HepG2 (cell line): Measurements from ENCODE around the gene EFNA2. TPM values are rescaled to one million over a fixed set of nuclear protein-coding genes. Genes with fewer than 3 reads are reported as not detected.
A peak's percentile ranks its signal among the peaks of the same experiment; 100 is the strongest.

Experiments used
- AKAP8 ChIP-seq: sonication (generic); formaldehyde crosslinking; IDR thresholded peaks from 2 replicates; pipeline ENCODE4 v1.5.1; 2020; ENCODE audit warnings: mild to moderate bottlenecking, missing genetic modification reagents
- CAMTA2 ChIP-seq: sonication (generic); formaldehyde crosslinking; IDR thresholded peaks from 2 replicates; pipeline ENCODE4 v1.4.0; 2020; ENCODE audit warnings: mild to moderate bottlenecking, missing genetic modification reagents, borderline replicate concordance
- CEBPB ChIP-seq: IDR thresholded peaks from 2 replicates; pipeline ENCODE4 v1.6.1; 2011; ENCODE audit warnings: low read depth, low read length, improper control_type of control experiment, borderline replicate concordance
- HBP1 ChIP-seq: IDR thresholded peaks from 2 replicates; pipeline ENCODE4 v1.6.1; 2016; ENCODE audit warnings: low read depth, control low read depth
- HNRNPLL ChIP-seq: fragments of 200-400 bp; formaldehyde crosslinking; IDR thresholded peaks from 2 replicates; pipeline ENCODE4 v1.6.1; 2017; ENCODE audit warnings: mild to moderate bottlenecking, low read depth, low read length; ENCODE audit not compliant: poor library complexity, severe bottlenecking
- MTA1 ChIP-seq: sonication (generic); formaldehyde crosslinking; IDR thresholded peaks from 2 replicates; pipeline ENCODE4 v1.4.0; 2020; ENCODE audit warnings: missing genetic modification reagents, mild to moderate bottlenecking, borderline replicate concordance
- NPAS2 ChIP-seq: sonication (generic); formaldehyde crosslinking; IDR thresholded peaks from 2 replicates; pipeline ENCODE4 v1.8.0; 2022; ENCODE audit warnings: mild to moderate bottlenecking, missing genetic modification reagents, borderline replicate concordance
- PRPF4 ChIP-seq: fragments of 200-400 bp; formaldehyde crosslinking; IDR thresholded peaks from 2 replicates; pipeline ENCODE4 v1.6.1; 2016; ENCODE audit warnings: low read length, low read depth; ENCODE audit not compliant: poor library complexity, severe bottlenecking
- SIN3A ChIP-seq: IDR thresholded peaks from 2 replicates; pipeline ENCODE4 v1.6.1; 2011; ENCODE audit warnings: low read depth, mild to moderate bottlenecking, control low read depth, low read length, borderline replicate concordance
- SNAI1 ChIP-seq: sonication (generic); formaldehyde crosslinking; IDR thresholded peaks from 2 replicates; pipeline ENCODE4 v1.5.0; 2020; ENCODE audit warnings: mild to moderate bottlenecking, missing genetic modification reagents, borderline replicate concordance
- ZEB1 ChIP-seq: IDR thresholded peaks from 2 replicates; pipeline ENCODE4 v1.6.1; 2012; ENCODE audit warnings: mild to moderate bottlenecking, low read depth, inconsistent platforms; ENCODE audit not compliant: insufficient replicate concordance
- ZFP62 ChIP-seq: sonication (generic); formaldehyde crosslinking; IDR thresholded peaks from 2 replicates; pipeline ENCODE4 v1.4.0; 2020; ENCODE audit warnings: missing genetic modification reagents
- ZNF101 ChIP-seq: sonication (generic); formaldehyde crosslinking; IDR thresholded peaks from 2 replicates; pipeline ENCODE4 v1.4.0; 2020; ENCODE audit warnings: mild to moderate bottlenecking, low read depth, missing genetic modification reagents, borderline replicate concordance
- ZNF20 ChIP-seq: sonication (generic); formaldehyde crosslinking; IDR thresholded peaks from 2 replicates; pipeline ENCODE4 v1.4.0; 2020; ENCODE audit warnings: mild to moderate bottlenecking, moderate library complexity, missing genetic modification reagents
- ZNF253 ChIP-seq: sonication (generic); formaldehyde crosslinking; IDR thresholded peaks from 2 replicates; pipeline ENCODE4 v1.8.0; 2022; ENCODE audit warnings: mild to moderate bottlenecking, missing genetic modification reagents, borderline replicate concordance
- ZNF337 ChIP-seq: sonication (generic); formaldehyde crosslinking; IDR thresholded peaks from 2 replicates; pipeline ENCODE4 v1.5.1; 2020; ENCODE audit warnings: missing genetic modification reagents, low read depth, mild to moderate bottlenecking, borderline replicate concordance
- ZNF501 ChIP-seq: sonication (generic); formaldehyde crosslinking; IDR thresholded peaks from 2 replicates; pipeline ENCODE4 v1.5.1; 2020; ENCODE audit warnings: mild to moderate bottlenecking, moderate library complexity, missing genetic modification reagents
- ZNF609 ChIP-seq: sonication (generic); formaldehyde crosslinking; IDR thresholded peaks from 2 replicates; pipeline ENCODE4 v1.4.0; 2020; ENCODE audit warnings: mild to moderate bottlenecking, missing genetic modification reagents, borderline replicate concordance
- ZNF709 ChIP-seq: sonication (generic); formaldehyde crosslinking; IDR thresholded peaks from 2 replicates; pipeline ENCODE4 v1.5.0; 2020; ENCODE audit warnings: mild to moderate bottlenecking, missing genetic modification reagents
- ZNF816 ChIP-seq: sonication (generic); formaldehyde crosslinking; IDR thresholded peaks from 2 replicates; pipeline ENCODE4 v1.8.0; 2022; ENCODE audit warnings: missing genetic modification reagents, mild to moderate bottlenecking, borderline replicate concordance
- ZSCAN31 ChIP-seq: sonication (generic); formaldehyde crosslinking; IDR thresholded peaks from 2 replicates; pipeline ENCODE4 v1.5.0; 2020; ENCODE audit warnings: low read depth, mild to moderate bottlenecking, missing genetic modification reagents
- polyA plus RNA-seq, 8 experiments: library from polyadenylated mRNA; depleted of rRNA in 3 of 8; stranded (reverse) in 7 of 8; unstranded in 1 of 8; fragments of >200 nt; fragmentation: Illumina TruSeq in 4 of 8; extraction: Trizol in 4 of 8; gene quantifications; 2 replicates each; pipeline versions ENCODE4 v1.2.1 to v1.2.3, GENCODE V29; 2011 to 2016; ENCODE audit warnings: low read depth in 4 of 8, missing spikeins in 1 of 8, mixed read lengths in 1 of 8; ENCODE audit not compliant: insufficient read depth in 1 of 8
- total RNA-seq, 5 experiments: library from RNA; depleted of rRNA; stranded (reverse); fragments of >200 nt; fragmentation: Illumina TruSeq; extraction: Trizol; gene quantifications; 2 replicates each; pipeline ENCODE4 v1.2.3, GENCODE V29; 2016; ENCODE audit warnings: low read depth in 1 of 5
- TF ChIP-seq, protein P1 (sequence below): sonication (generic); formaldehyde crosslinking; IDR thresholded peaks from 2 replicates; pipeline ENCODE4 v1.4.0; 2020; ENCODE audit warnings: mild to moderate bottlenecking, low read depth, missing genetic modification reagents

Gene EFNA2
- total and polyA plus RNA-seq, 2 of the 13 experiments (the other 11 are each of a cell fraction or from before 2014, with no cell fraction given) = 6.0 to 9.9 TPM

- TF ChIP-seq HBP1 (peak; percentile 44; the same call in 1 of the 2 replicates), ZNF253 (CRISPR knock-in tag) (no peak), CEBPB (peak; percentile 22), ZNF709 (CRISPR knock-in tag) (no peak), ZNF816 (no peak), PRPF4 (peak; percentile 79), ZNF101 (CRISPR knock-in tag) (no peak), ZNF501 (CRISPR knock-in tag) (no peak), ZNF609 (CRISPR knock-in tag) (peak; percentile 31; the same call in 1 of the 2 replicates), NPAS2 (no peak), ZNF337 (CRISPR knock-in tag) (no peak), HNRNPLL (peak; percentile 30), AKAP8 (CRISPR knock-in tag) (no peak), MTA1 (CRISPR knock-in tag) (no peak), ZNF20 (CRISPR knock-in tag) (no peak), CAMTA2 (CRISPR knock-in tag) (no peak), ZFP62 (CRISPR knock-in tag) (no peak), ZSCAN31 (0 out of 2 replicates have a peak, but pooled peaks have one; percentile 7), SIN3A (peak; percentile 2; the same call in 1 of the 2 replicates), SNAI1 (CRISPR knock-in tag) (no peak), ZEB1 (no peak)
- TF ChIP-seq, protein P1, sequence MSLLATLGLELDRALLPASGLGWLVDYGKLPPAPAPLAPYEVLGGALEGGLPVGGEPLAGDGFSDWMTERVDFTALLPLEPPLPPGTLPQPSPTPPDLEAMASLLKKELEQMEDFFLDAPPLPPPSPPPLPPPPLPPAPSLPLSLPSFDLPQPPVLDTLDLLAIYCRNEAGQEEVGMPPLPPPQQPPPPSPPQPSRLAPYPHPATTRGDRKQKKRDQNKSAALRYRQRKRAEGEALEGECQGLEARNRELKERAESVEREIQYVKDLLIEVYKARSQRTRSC (CRISPR knock-in tag) = no peak
Measured at GRCh38 chr19:1243768-1244692, 41.6 kb upstream of the EFNA2 start (continued).
